ENCODE results near the gene PRR3. TPM values are rescaled to one million over a fixed set of nuclear protein-coding genes. Genes with fewer than 3 reads are reported as not detected.
A peak's percentile ranks its signal among the peaks of the same experiment; 100 is the strongest.

The PRR3 gene
- total and polyA plus RNA-seq, 9 of the 15 experiments (the other 6 are each of a cell fraction or from before 2014, with no cell fraction given): 23.5 to 59.6 (median 28.8) TPM

GRCh38 chr6:30515944-30516753, 40.9 kb upstream of the PRR3 start (continued):
- TF ChIP-seq, protein P1, sequence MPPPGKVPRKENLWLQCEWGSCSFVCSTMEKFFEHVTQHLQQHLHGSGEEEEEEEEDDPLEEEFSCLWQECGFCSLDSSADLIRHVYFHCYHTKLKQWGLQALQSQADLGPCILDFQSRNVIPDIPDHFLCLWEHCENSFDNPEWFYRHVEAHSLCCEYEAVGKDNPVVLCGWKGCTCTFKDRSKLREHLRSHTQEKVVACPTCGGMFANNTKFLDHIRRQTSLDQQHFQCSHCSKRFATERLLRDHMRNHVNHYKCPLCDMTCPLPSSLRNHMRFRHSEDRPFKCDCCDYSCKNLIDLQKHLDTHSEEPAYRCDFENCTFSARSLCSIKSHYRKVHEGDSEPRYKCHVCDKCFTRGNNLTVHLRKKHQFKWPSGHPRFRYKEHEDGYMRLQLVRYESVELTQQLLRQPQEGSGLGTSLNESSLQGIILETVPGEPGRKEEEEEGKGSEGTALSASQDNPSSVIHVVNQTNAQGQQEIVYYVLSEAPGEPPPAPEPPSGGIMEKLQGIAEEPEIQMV (tag; conservative IDR thresholded peaks at IDR 0.05; ENCODE audit: low read depth): no peak
- TF ChIP-seq CC2D1A (IDR thresholded peaks at IDR 0.05) (peak; percentile 62; the same call in 1 of the 2 replicates), CHD2 (IDR thresholded peaks at IDR 0.05; ENCODE audit: low read depth, low read length) (peak; percentile 9; the same call in 1 of the 2 replicates), AFF1 (IDR thresholded peaks at IDR 0.05; ENCODE audit: low read depth in 1 of 2, partially characterized antibody in 2 of 2) (peak in 1 of 2 experiments; percentile 35), RBM15 (IDR thresholded peaks at IDR 0.05; ENCODE audit: insufficient read depth, low read length) (no peak), FOXK2 (conservative IDR thresholded peaks at IDR 0.05 in 1 of 2, IDR thresholded peaks at IDR 0.05 in 1 of 2; ENCODE audit: low read depth in 2 of 2) (peak; percentile 97 to 98), PHB2 (IDR thresholded peaks at IDR 0.05; ENCODE audit: low read depth) (no peak), ZNF444 (CRISPR knock-in tag; IDR thresholded peaks at IDR 0.05) (no peak), JUN (IDR thresholded peaks at IDR 0.05; ENCODE audit: borderline replicate concordance, low read depth, low read length) (0 out of 2 replicates have a peak, but pooled peaks have one; percentile 28), JUN (CRISPR knock-in tag; IDR thresholded peaks at IDR 0.05; ENCODE audit: borderline replicate concordance) (no peak), ZFP1 (CRISPR knock-in tag; IDR thresholded peaks at IDR 0.05) (no peak), DNMT1 (IDR thresholded peaks at IDR 0.05) (no peak), STAT6 (CRISPR knock-in tag; IDR thresholded peaks at IDR 0.05) (peak; percentile 50; the same call in 1 of the 2 replicates), SAFB (IDR thresholded peaks at IDR 0.05; ENCODE audit: borderline replicate concordance, low read depth, low read length) (no peak), HSF4 (CRISPR knock-in tag; IDR thresholded peaks at IDR 0.05; ENCODE audit: borderline replicate concordance) (no peak), MCM5 (IDR thresholded peaks at IDR 0.05; ENCODE audit: low read depth) (no peak), MYC (IDR thresholded peaks at IDR 0.05; ENCODE audit: low read depth, low read length) (peak; percentile 36; the same call in 1 of the 2 replicates), MYC (CRISPR knock-in tag; IDR thresholded peaks at IDR 0.05; ENCODE audit: borderline replicate concordance, low read depth) (no peak), ZNF134 (CRISPR knock-in tag; conservative IDR thresholded peaks at IDR 0.05) (no peak), CCAR2 (IDR thresholded peaks at IDR 0.05; ENCODE audit: low read depth, low read length) (no peak), HLTF (IDR thresholded peaks at IDR 0.05) (no peak)
